ENCODE data around the gene HOPX. TPM values are rescaled to one million over a fixed set of nuclear protein-coding genes. Genes with fewer than 3 reads are reported as not detected.
"Not testable (repeated sequence)": the region's sequence is repeated elsewhere in the genome, so short reads cannot be mapped to it uniquely, and the experiment has no call there.

Gene HOPX
- total RNA-seq, 2 donors from 2014 or later: 71.1 to 93.2 TPM

GRCh38 chr4:56681853-56682525 lies 893 bp upstream of the HOPX start:
- H3K27ac Mint-ChIP-seq: no peak overlapping the region
- H3K4me3 Mint-ChIP-seq: peak overlapping the region; percentile 66 to 68
- H3K36me3 Mint-ChIP-seq (ENCODE audit: insufficient read depth in 2 of 2): no peaks in the 10 kb centered on the region
- peaks cover 50% of the 10 kb centered on the region for H3K27me3 Mint-ChIP-seq (ENCODE audit: low read depth)
- DNase-seq (no peak), ATAC-seq (replicated peaks in 1 of 2) (no peak)
- H3K9me3 Mint-ChIP-seq: no peaks in the 10 kb centered on the region
- peaks cover 35% of the 10 kb centered on the region for H3K4me1 Mint-ChIP-seq (ENCODE audit: low read depth)

GRCh38 chr4:56680266-56680665 lies 830 bp downstream of the HOPX start:
- peaks cover 35% of the 10 kb centered on the region for H3K4me1 Mint-ChIP-seq (ENCODE audit: low read depth)
- DNase-seq (no peak), ATAC-seq (replicated peaks in 1 of 2) (no peak)
- no peaks in the 10 kb centered on the region for H3K9me3 Mint-ChIP-seq
- no peak overlapping the region for H3K27ac Mint-ChIP-seq
- H3K27me3 Mint-ChIP-seq (ENCODE audit: low read depth): peaks cover 59% of the 10 kb centered on the region
- H3K36me3 Mint-ChIP-seq (ENCODE audit: insufficient read depth in 2 of 2): no peaks in the 10 kb centered on the region
- peak overlapping the region in 1 of 2 donors; percentile 66 for H3K4me3 Mint-ChIP-seq

GRCh38 chr4:56677711-56678110 lies 3.4 kb downstream of the HOPX start:
- peaks cover 23% of the 10 kb centered on the region for H3K4me1 Mint-ChIP-seq (ENCODE audit: low read depth)
- no peaks in the 10 kb centered on the region for H3K36me3 Mint-ChIP-seq (ENCODE audit: insufficient read depth in 2 of 2)
- DNase-seq (no peak), ATAC-seq (replicated peaks in 1 of 2) (no peak)
- no peak overlapping the region for H3K27ac Mint-ChIP-seq
- no peaks in the 10 kb centered on the region for H3K9me3 Mint-ChIP-seq
- no peak overlapping the region for H3K4me3 Mint-ChIP-seq
- peaks cover 41% of the 10 kb centered on the region for H3K27me3 Mint-ChIP-seq (ENCODE audit: low read depth)

- Mint-ChIP-seq H3K9me3 (no peaks in the 10 kb centered on the region), H3K36me3 (ENCODE audit: insufficient read depth in 2 of 2) (no peaks in the 10 kb centered on the region), H3K4me1 (ENCODE audit: low read depth) (no peaks in the 10 kb centered on the region), H3K27ac (no peak overlapping the region), H3K27me3 (ENCODE audit: low read depth) (peaks cover 20% of the 10 kb centered on the region), H3K4me3 (no peak overlapping the region)
- no peak for ATAC-seq (replicated peaks in 1 of 2)
- DNase-seq: no peak
Observed at GRCh38 chr4:56674984-56675383, 6.1 kb downstream of the HOPX start.

- no peak for DNase-seq
- Mint-ChIP-seq H3K4me1 (ENCODE audit: low read depth) (no peaks in the 10 kb centered on the region), H3K27me3 (ENCODE audit: low read depth) (peaks cover 18% of the 10 kb centered on the region), H3K9me3 (no peaks in the 10 kb centered on the region), H3K27ac (no peak overlapping the region), H3K4me3 (no peak overlapping the region), H3K36me3 (ENCODE audit: insufficient read depth in 2 of 2) (no peaks in the 10 kb centered on the region)
- no peak for ATAC-seq (replicated peaks in 1 of 2)
Observed at GRCh38 chr4:56671860-56672259, 9.2 kb downstream of the HOPX start.

GRCh38 chr4:56671373-56671772 lies 9.7 kb downstream of the HOPX start:
- no peak for ATAC-seq (replicated peaks in 1 of 2)
- Mint-ChIP-seq H3K36me3 (ENCODE audit: insufficient read depth in 2 of 2) (no peaks in the 10 kb centered on the region), H3K27me3 (ENCODE audit: low read depth) (peaks cover 23% of the 10 kb centered on the region), H3K4me1 (ENCODE audit: low read depth) (no peaks in the 10 kb centered on the region), H3K27ac (no peak overlapping the region), H3K9me3 (no peaks in the 10 kb centered on the region), H3K4me3 (no peak overlapping the region)
- no peak for DNase-seq

GRCh38 chr4:56668267-56668666 lies 12.8 kb downstream of the HOPX start:
- H3K4me1 Mint-ChIP-seq (ENCODE audit: low read depth): no peaks in the 10 kb centered on the region
- H3K27ac Mint-ChIP-seq: no peak overlapping the region
- DNase-seq (no peak), ATAC-seq (replicated peaks in 1 of 2) (no peak)
- no peaks in the 10 kb centered on the region for H3K9me3 Mint-ChIP-seq
- peaks cover 36% of the 10 kb centered on the region for H3K27me3 Mint-ChIP-seq (ENCODE audit: low read depth)
- H3K4me3 Mint-ChIP-seq: no peak overlapping the region
- H3K36me3 Mint-ChIP-seq (ENCODE audit: insufficient read depth in 2 of 2): no peaks in the 10 kb centered on the region

- DNase-seq; ATAC-seq (replicated peaks in 1 of 2); H3K27ac Mint-ChIP-seq; H3K36me3 Mint-ChIP-seq (ENCODE audit: insufficient read depth in 2 of 2); H3K4me1 Mint-ChIP-seq (ENCODE audit: low read depth); H3K4me3 Mint-ChIP-seq; H3K9me3 Mint-ChIP-seq: not testable (repeated sequence)
- H3K27me3 Mint-ChIP-seq (ENCODE audit: low read depth): peaks cover 45% of the 10 kb centered on the region
Observed at GRCh38 chr4:56667396-56667795, 13.7 kb downstream of the HOPX start.

- no peaks in the 10 kb centered on the region for H3K9me3 Mint-ChIP-seq
- no peak overlapping the region for H3K4me3 Mint-ChIP-seq
- H3K4me1 Mint-ChIP-seq (ENCODE audit: low read depth): no peaks in the 10 kb centered on the region
Observed at GRCh38 chr4:56666279-56666678, 14.8 kb downstream of the HOPX start.

GRCh38 chr4:56665781-56666180 lies 15.3 kb downstream of the HOPX start:
- no peaks in the 10 kb centered on the region for H3K4me1 Mint-ChIP-seq (ENCODE audit: low read depth)
- no peak overlapping the region for H3K4me3 Mint-ChIP-seq
- peaks cover 60% of the 10 kb centered on the region for H3K27me3 Mint-ChIP-seq (ENCODE audit: low read depth)
- H3K36me3 Mint-ChIP-seq (ENCODE audit: insufficient read depth in 2 of 2): no peaks in the 10 kb centered on the region
- no peak overlapping the region for H3K27ac Mint-ChIP-seq
- no peaks in the 10 kb centered on the region for H3K9me3 Mint-ChIP-seq
- DNase-seq (no peak), ATAC-seq (replicated peaks in 1 of 2) (no peak)

More at GRCh38 chr4:56666279-56666678, 14.8 kb downstream of the HOPX start:
- no peaks in the 10 kb centered on the region for H3K36me3 Mint-ChIP-seq (ENCODE audit: insufficient read depth in 2 of 2)
- ATAC-seq (replicated peaks in 1 of 2) (no peak), DNase-seq (no peak)
- H3K27me3 Mint-ChIP-seq (ENCODE audit: low read depth): peaks cover 56% of the 10 kb centered on the region
- H3K27ac Mint-ChIP-seq: no peak overlapping the region

- Mint-ChIP-seq H3K4me3 (no peak overlapping the region), H3K9me3 (no peaks in the 10 kb centered on the region), H3K36me3 (ENCODE audit: insufficient read depth in 2 of 2) (no peaks in the 10 kb centered on the region), H3K27me3 (ENCODE audit: low read depth) (peaks cover 81% of the 10 kb centered on the region), H3K4me1 (ENCODE audit: low read depth) (no peaks in the 10 kb centered on the region), H3K27ac (no peak overlapping the region)
- DNase-seq (no peak), ATAC-seq (replicated peaks in 1 of 2) (no peak)
Observed at GRCh38 chr4:56662782-56663468, 18.2 kb downstream of the HOPX start.

- H3K27ac Mint-ChIP-seq: no peak overlapping the region
- no peak overlapping the region for H3K4me3 Mint-ChIP-seq
- ATAC-seq (replicated peaks in 1 of 2) (no peak), DNase-seq (no peak)
- peaks cover 11% of the 10 kb centered on the region for H3K4me1 Mint-ChIP-seq (ENCODE audit: low read depth)
- peaks cover 77% of the 10 kb centered on the region for H3K27me3 Mint-ChIP-seq (ENCODE audit: low read depth)
- H3K36me3 Mint-ChIP-seq (ENCODE audit: insufficient read depth in 2 of 2): peaks cover 1 to 2% of the 10 kb centered on the region in 2 donors
- H3K9me3 Mint-ChIP-seq: no peaks in the 10 kb centered on the region
Observed at GRCh38 chr4:56659946-56660345, 21.1 kb downstream of the HOPX start.

- DNase-seq (no peak), ATAC-seq (replicated peaks in 1 of 2) (no peak)
- peak overlapping the region; percentile 82 for H3K27ac Mint-ChIP-seq
- H3K4me3 Mint-ChIP-seq: peak overlapping the region in 1 of 2 donors; percentile 23
- peaks cover 70% of the 10 kb centered on the region for H3K27me3 Mint-ChIP-seq (ENCODE audit: low read depth)
- peaks cover 4 to 6% of the 10 kb centered on the region in 2 donors for H3K36me3 Mint-ChIP-seq (ENCODE audit: insufficient read depth in 2 of 2)
- H3K4me1 Mint-ChIP-seq (ENCODE audit: low read depth): peaks cover 25% of the 10 kb centered on the region
- H3K9me3 Mint-ChIP-seq: no peaks in the 10 kb centered on the region
Observed at GRCh38 chr4:56658528-56658927, 22.6 kb downstream of the HOPX start.
